Ishikawa (cell line): ENCODE data around the gene FAH.

Experiments used
- CEBPB ChIP-seq: IDR thresholded peaks from 2 replicates; pipeline ENCODE4 v1.6.1; 2012
- CREB1 ChIP-seq: IDR thresholded peaks from 2 replicates; pipeline ENCODE4 v1.6.1; 2012; ENCODE audit warnings: low read depth
- RAD21 ChIP-seq: IDR thresholded peaks from 2 replicates; pipeline ENCODE4 v1.6.1; 2012; ENCODE audit warnings: low read depth
- REST ChIP-seq: IDR thresholded peaks from 2 replicates; pipeline ENCODE4 v1.6.1; 2012; ENCODE audit warnings: low read depth, mild to moderate bottlenecking
- TAF1 ChIP-seq: IDR thresholded peaks from 2 replicates; pipeline ENCODE4 v1.6.1; 2012; ENCODE audit warnings: low read depth, mild to moderate bottlenecking
- TCF12 ChIP-seq: IDR thresholded peaks from 2 replicates; pipeline ENCODE4 v1.6.1; 2012; ENCODE audit warnings: low read depth

- no peak for TF ChIP-seq RAD21
- TF ChIP-seq CREB1: no peak
- TF ChIP-seq CEBPB: no peak
- TF ChIP-seq TAF1: no peak
- TF ChIP-seq TCF12: no peak
- TF ChIP-seq REST: no peak
Observed at GRCh38 chr15:80123034-80123433, 29.8 kb upstream of the FAH start.
